ENCODE results near the gene SELENON.

SELENON gene

GRCh38 chr1:25769625-25770383 is 30.2 kb upstream of the SELENON start:
- no peak overlapping the region for H3K4me3 ChIP-seq (ENCODE audit: low read length)
- no peak for DNase-seq (ENCODE audit: low read depth, low spot score)

- no peak for DNase-seq (ENCODE audit: low read depth, low spot score)
- H3K4me3 ChIP-seq (ENCODE audit: low read length) = no peak overlapping the region
Observed at GRCh38 chr1:25770541-25771220, 29.3 kb upstream of the SELENON start.

- H3K4me3 ChIP-seq (ENCODE audit: low read length) = no peak overlapping the region
- DNase-seq (ENCODE audit: low read depth, low spot score) = no peak
Observed at GRCh38 chr1:25771221-25772114, 28.5 kb upstream of the SELENON start.

DNA sequence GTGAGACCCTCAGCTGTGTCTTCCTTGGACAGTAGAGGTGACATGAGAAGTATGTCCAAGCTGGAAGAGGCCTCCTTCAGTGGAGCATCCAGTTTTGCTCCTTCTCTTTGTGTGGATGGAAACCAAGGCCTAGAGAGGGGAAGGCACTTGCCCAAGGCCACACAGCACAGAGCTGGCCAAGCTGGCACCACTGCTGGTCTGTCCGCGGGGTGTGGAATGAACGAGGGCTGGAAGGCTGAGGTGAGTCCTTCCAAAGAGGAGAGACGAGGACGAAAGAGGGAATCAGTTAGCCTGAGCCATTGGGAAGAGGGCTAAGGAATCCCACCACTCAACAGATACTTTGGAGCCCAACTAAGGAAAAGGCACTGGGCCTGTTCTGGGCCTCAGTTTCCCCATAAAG is 27.8 kb upstream of the SELENON start:
- no peak for DNase-seq (ENCODE audit: low read depth, low spot score)
- H3K4me3 ChIP-seq (ENCODE audit: low read length) = no peak overlapping the region

GRCh38 chr1:25772692-25773245 is 27.2 kb upstream of the SELENON start:
- H3K4me3 ChIP-seq (ENCODE audit: low read length) = no peak overlapping the region
- DNase-seq (ENCODE audit: low read depth, low spot score) = no peak

GRCh38 chr1:25773441-25774125 is 26.4 kb upstream of the SELENON start:
- no peak for DNase-seq (ENCODE audit: low read depth, low spot score)
- no peak overlapping the region for H3K4me3 ChIP-seq (ENCODE audit: low read length)

DNA sequence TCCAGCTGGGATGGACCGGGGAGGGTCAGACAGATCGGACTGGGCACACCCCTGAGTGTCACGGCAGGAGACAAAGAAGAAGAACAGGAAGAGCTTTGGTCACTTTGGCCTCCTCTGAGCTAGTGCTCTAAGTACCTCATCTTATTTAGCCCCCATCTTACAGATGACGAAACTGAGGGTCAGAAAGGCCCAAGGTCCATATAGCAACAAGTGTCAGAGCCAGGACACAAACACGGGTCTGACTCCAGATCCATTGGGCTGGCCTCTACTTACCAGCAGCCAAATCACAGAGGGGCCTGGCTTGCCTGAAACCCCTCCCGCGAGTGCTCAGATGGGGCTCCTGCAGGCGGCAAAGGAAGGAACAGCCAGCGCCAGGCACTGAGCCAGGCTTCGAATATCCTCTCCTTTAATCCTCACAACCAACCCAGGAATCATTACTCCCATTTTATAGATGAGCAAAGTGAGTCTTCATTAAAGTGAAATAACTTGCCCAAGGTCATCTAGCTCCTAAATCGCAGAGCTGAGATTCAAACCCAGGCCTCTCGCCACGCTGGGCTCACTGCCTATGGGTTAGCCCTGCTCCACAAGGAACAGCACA is 25.7 kb upstream of the SELENON start:
- no peak overlapping the region for H3K4me3 ChIP-seq (ENCODE audit: low read length)
- no peak for DNase-seq (ENCODE audit: low read depth, low spot score)

DNA sequence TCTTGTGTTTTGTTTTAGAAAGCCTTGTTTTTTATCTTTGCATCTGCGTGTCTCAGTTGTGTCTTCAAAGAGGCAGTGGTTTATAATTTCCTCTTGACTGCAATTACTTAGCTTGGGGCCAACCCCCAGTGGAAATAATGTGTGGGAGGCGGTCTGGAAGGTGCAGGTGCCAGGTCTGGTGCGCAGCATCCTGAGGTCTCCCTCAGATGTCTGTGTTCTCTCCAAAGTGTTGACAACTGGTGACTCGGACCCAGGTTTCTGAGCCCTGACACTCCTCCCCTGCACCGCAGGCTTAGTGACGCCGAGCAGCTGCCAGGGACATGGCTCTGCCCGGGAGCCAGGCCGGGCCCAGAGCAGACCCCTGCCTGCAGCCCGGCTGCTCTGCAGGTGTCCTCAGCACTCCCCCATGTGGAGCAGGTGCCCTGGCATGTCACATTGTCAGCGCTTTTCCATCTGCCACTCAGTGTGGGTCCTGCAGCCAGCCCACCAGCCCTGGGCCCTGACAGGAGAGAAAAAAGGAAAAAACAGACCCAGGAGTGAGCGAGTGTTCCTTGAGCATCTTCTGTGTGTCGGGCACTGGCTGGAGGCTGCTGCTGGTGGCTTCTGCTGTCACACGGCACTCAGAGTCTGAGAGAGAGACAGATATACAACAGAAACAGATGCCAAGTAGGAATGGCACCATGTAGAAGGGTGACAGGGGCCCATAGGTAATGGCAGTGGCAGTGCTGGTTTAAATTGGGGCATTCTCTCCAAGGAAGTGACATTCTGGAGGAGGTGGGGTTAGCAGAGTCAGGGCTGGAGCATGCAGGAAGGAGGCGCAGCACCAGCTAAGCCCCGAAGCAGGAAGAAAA is 24.8 kb upstream of the SELENON start:
- H3K4me3 ChIP-seq (ENCODE audit: low read length) = no peak overlapping the region
- DNase-seq (ENCODE audit: low read depth, low spot score) = peak; percentile 96

GRCh38 chr1:25779388-25779787 is 20.6 kb upstream of the SELENON start:
- no peak for DNase-seq (ENCODE audit: low read depth, low spot score)
- H3K4me3 ChIP-seq (ENCODE audit: low read length) = no peak overlapping the region

DNA sequence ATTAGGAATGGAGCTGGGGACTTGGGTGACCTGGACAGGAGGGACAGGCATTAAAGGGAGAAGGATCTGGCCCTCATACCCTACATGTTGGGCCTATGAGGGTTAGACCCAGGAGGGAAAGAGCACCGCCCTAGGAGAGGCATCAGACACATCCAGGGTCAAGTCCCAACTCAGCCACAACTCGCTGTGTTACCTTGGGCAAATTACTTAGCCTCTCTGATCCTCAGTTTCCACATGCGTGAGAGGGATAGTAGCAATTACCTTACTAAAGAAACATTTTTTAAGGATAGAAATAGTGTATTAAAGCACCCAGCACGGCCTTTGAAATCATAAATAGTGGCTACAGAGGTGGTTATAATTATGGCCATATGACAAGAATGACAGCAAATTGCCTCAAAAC is 20.1 kb upstream of the SELENON start:
- no peak for DNase-seq (ENCODE audit: low read depth, low spot score)
- no peak overlapping the region for H3K4me3 ChIP-seq (ENCODE audit: low read length)

DNA sequence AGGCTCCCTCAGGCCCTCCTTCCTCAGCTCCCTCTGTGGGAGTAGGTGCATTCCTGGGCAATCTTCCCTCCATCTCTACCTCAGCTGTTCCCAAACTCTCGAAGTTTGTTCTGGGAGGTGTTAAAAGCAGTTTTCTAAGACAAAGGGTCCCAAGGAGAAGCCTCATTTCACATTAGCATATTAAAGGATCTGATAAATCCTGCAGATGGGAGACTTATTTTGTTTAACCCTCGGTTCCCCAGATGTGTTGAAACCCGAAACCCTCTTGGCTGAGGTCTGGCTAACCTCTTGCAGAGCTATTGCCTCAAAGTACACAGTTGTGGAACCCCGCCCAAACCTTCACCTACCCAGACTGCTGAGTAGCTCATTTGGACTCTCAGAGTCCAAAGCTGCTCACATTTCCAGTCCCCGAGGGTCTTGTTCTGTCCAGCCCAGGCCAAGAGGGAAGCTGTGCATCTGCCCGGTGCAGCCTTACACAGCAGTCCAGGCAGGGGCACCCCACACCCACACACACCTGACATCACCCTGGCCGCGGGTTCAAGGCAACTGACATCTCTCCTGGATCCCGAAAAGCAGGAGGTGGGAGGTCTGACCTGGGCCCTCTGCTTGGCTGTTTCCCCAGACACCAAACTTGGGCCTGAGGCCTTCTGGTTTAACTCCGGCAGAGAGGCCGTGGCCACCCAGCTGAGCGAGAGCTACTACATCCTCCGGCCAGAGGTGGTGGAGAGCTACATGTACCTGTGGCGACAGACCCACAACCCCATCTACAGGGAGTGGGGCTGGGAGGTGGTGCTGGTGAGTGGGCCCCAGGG is 19.5 kb upstream of the SELENON start:
- no peak for DNase-seq (ENCODE audit: low read depth, low spot score)
- H3K4me3 ChIP-seq (ENCODE audit: low read length) = no peak overlapping the region

DNA sequence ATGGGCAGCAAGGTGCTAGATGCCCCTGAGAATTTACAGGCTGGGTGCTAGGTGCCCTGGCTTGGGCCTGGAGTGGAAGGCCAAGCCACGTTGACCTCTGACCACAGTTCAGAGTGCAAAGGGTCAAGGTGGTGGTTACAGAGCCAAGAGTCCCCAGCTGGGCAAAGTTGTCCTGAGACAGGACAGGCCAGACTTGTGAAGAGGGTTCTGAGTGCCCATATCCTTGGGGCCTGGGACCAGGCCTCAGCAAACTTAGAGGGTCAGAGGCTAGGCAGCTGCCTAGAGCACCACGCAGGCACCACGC is 18.9 kb upstream of the SELENON start:
- H3K4me3 ChIP-seq (ENCODE audit: low read length) = no peak overlapping the region

DNA sequence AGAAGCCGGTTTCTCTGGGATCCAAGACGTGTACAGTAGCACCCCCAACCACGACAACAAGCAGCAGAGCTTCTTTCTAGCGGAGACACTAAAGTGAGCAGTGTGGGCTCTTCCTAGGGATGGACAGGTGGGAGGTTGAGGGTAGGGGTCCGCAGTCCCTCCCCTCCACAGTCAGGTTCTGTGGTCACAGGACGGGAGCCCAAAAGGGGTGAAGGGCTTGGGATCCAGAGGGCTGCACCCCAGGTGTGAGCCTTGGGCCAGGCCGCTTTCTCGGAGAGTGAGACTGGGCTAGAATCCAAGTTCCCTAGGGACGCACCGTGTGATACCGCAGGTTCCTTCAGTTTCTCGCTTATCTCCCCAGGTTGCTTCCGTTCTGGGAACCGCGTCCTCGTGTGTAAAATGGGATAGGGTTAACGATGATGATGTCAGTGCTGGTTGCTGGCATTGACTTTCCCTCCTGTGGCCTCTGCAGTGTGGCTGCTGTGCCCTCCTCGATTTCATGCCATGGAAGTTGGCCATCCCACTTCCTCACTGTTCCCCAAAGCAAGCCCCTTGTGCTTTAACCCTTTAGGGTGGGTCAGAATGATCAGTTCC is 17.3 kb upstream of the SELENON start:
- no peak for DNase-seq (ENCODE audit: low read depth, low spot score)
- no peak overlapping the region for H3K4me3 ChIP-seq (ENCODE audit: low read length)

More for the DNA sequence above, 18.9 kb upstream of the SELENON start:
- no peak for DNase-seq (ENCODE audit: low read depth, low spot score)

GRCh38 chr1:25784575-25785051 is 15.4 kb upstream of the SELENON start:
- DNase-seq (ENCODE audit: low read depth, low spot score) = no peak
- no peak overlapping the region for H3K4me3 ChIP-seq (ENCODE audit: low read length)

GRCh38 chr1:25785333-25786067 is 14.5 kb upstream of the SELENON start:
- H3K4me3 ChIP-seq (ENCODE audit: low read length) = no peak overlapping the region
- DNase-seq (ENCODE audit: low read depth, low spot score) = no peak
